WTC11 (cell line): ENCODE results near the gene ZBTB47. TPM values are rescaled to one million over a fixed set of nuclear protein-coding genes. Genes with fewer than 3 reads are reported as not detected.

Experiments
- ATAC-seq: fragments of 200-7000 bp; cut with Tn5 transposase; 2 replicates; pipeline ENCODE4 v1.10.0; 2021; ENCODE audit warnings: mild to moderate bottlenecking, moderate library complexity
- CTCF ChIA-PET: fragments of 300-600 bp; sonication (Branson Sonifier 250); formaldehyde crosslinking; loops from one replicate; lab custom pipeline; 2021; ENCODE audit warnings: antibody characterized with exemption; lab: Charles Lee
- POLR2A ChIA-PET: fragments of 350-600 bp; sonication (Branson Sonifier 250); formaldehyde crosslinking; loops from one replicate; lab custom pipeline; 2021; ENCODE audit warnings: antibody characterized with exemption; lab: Charles Lee
- DNase-seq: peaks from one replicate; pipeline ENCODE4 v3.0.0; 2021; ENCODE audit warnings: low spot score
- H3K27ac Mint-ChIP-seq: 2 replicates; pipeline ENCODE4 v1.8.0; 2021; ENCODE audit warnings: mixed read lengths
- H3K27me3 Mint-ChIP-seq: 2 replicates; pipeline ENCODE4 v1.8.0; 2021; ENCODE audit warnings: low read depth, mild to moderate bottlenecking, moderate library complexity, mixed read lengths
- H3K36me3 Mint-ChIP-seq: 2 replicates; pipeline ENCODE4 v1.8.0; 2021; ENCODE audit warnings: mixed read lengths
- H3K4me1 Mint-ChIP-seq: 2 replicates; pipeline ENCODE4 v1.8.0; 2022; ENCODE audit warnings: mixed read lengths
- H3K4me3 Mint-ChIP-seq: 2 replicates; pipeline ENCODE4 v1.8.0; 2021; ENCODE audit warnings: mild to moderate bottlenecking, moderate library complexity, mixed read lengths
- H3K9me3 Mint-ChIP-seq: 2 replicates; pipeline ENCODE4 v1.8.0; 2021; ENCODE audit warnings: mixed read lengths
- AFF4 ChIP-seq: sonication (generic); formaldehyde crosslinking; IDR thresholded peaks from 2 replicates; pipeline ENCODE4 v1.8.1; 2023; ENCODE audit warnings: mild to moderate bottlenecking, missing genetic modification reagents, borderline replicate concordance
- CREM ChIP-seq: sonication (generic); formaldehyde crosslinking; IDR thresholded peaks from 2 replicates; pipeline ENCODE4 v1.8.1; 2022; ENCODE audit warnings: mild to moderate bottlenecking, missing genetic modification reagents, moderate library complexity
- ELF4 ChIP-seq: sonication (generic); formaldehyde crosslinking; IDR thresholded peaks from 2 replicates; pipeline ENCODE4 v1.8.1; 2022; ENCODE audit warnings: low read depth, mild to moderate bottlenecking, moderate library complexity, missing genetic modification reagents
- EMX1 ChIP-seq: fragments of 250-450 bp; sonication (Bioruptor Pico); IDR thresholded peaks from 2 replicates; pipeline ENCODE4 v1.8.0; 2021; ENCODE audit warnings: mild to moderate bottlenecking
- FOXP4 ChIP-seq: sonication (generic); formaldehyde crosslinking; IDR thresholded peaks from 2 replicates; pipeline ENCODE4 v1.8.0; 2022; ENCODE audit warnings: mild to moderate bottlenecking, missing genetic modification reagents
- GRHL2 ChIP-seq: fragments of 250-450 bp; sonication (Bioruptor Pico); IDR thresholded peaks from 2 replicates; pipeline ENCODE4 v1.8.0; 2022; ENCODE audit warnings: mild to moderate bottlenecking, moderate library complexity; ENCODE audit not compliant: insufficient replicate concordance, severe bottlenecking
- HMGA2 ChIP-seq: fragments of 250-450 bp; sonication (Bioruptor Pico); IDR thresholded peaks from 2 replicates; pipeline ENCODE4 v1.4.0; 2021; ENCODE audit warnings: mild to moderate bottlenecking, moderate library complexity
- MYBL2 ChIP-seq: sonication (generic); formaldehyde crosslinking; IDR thresholded peaks from 2 replicates; pipeline ENCODE4 v1.8.1; 2023; ENCODE audit warnings: mild to moderate bottlenecking, moderate library complexity, missing genetic modification reagents
- NFYB ChIP-seq: sonication (generic); formaldehyde crosslinking; conservative IDR thresholded peaks from 2 replicates; pipeline ENCODE4 v1.8.0; 2022; ENCODE audit warnings: low read depth, missing genetic modification reagents
- NR1H2 ChIP-seq: sonication (generic); formaldehyde crosslinking; IDR thresholded peaks from 2 replicates; pipeline ENCODE4 v1.9.0; 2021; ENCODE audit warnings: mild to moderate bottlenecking, moderate library complexity, missing genetic modification reagents
- PRRX2 ChIP-seq: fragments of 250-450 bp; sonication (Bioruptor Pico); IDR thresholded peaks from 2 replicates; pipeline ENCODE4 v1.8.0; 2021; ENCODE audit warnings: mild to moderate bottlenecking
- SP1 ChIP-seq: sonication (generic); formaldehyde crosslinking; conservative IDR thresholded peaks from 2 replicates; pipeline ENCODE4 v1.8.1; 2022; ENCODE audit warnings: missing genetic modification reagents
- TEAD4 ChIP-seq: sonication (generic); formaldehyde crosslinking; IDR thresholded peaks from 2 replicates; pipeline ENCODE4 v1.8.0; 2022; ENCODE audit warnings: mild to moderate bottlenecking, missing genetic modification reagents
- ZNF263 ChIP-seq: sonication (generic); formaldehyde crosslinking; IDR thresholded peaks from 2 replicates; pipeline ENCODE4 v1.8.1; 2022; ENCODE audit warnings: low read depth, mild to moderate bottlenecking, moderate library complexity, missing genetic modification reagents
- ZNF317 ChIP-seq: sonication (generic); formaldehyde crosslinking; IDR thresholded peaks from 2 replicates; pipeline ENCODE4 v1.8.1; 2023; ENCODE audit warnings: low read depth, mild to moderate bottlenecking, moderate library complexity, missing genetic modification reagents, borderline replicate concordance
- total RNA-seq: library from RNA; stranded (reverse); gene quantifications from 3 replicates; pipeline ENCODE4 v1.2.3, GENCODE V29; 2021
- TF ChIP-seq, protein P1 (sequence below): sonication (generic); formaldehyde crosslinking; IDR thresholded peaks from 2 replicates; pipeline ENCODE4 v1.8.1; 2022; ENCODE audit warnings: low read depth, mild to moderate bottlenecking, moderate library complexity, missing genetic modification reagents, borderline replicate concordance
- TF ChIP-seq, protein P2 (sequence below): fragments of 200-600 bp; IDR thresholded peaks from 2 replicates; pipeline ENCODE4 v1.8.0; 2022; ENCODE audit warnings: antibody characterized with exemption

The ZBTB47 gene
- total RNA-seq, 1 experiment from 2014 or later: 5.2 TPM

- TF ChIP-seq, protein P1, sequence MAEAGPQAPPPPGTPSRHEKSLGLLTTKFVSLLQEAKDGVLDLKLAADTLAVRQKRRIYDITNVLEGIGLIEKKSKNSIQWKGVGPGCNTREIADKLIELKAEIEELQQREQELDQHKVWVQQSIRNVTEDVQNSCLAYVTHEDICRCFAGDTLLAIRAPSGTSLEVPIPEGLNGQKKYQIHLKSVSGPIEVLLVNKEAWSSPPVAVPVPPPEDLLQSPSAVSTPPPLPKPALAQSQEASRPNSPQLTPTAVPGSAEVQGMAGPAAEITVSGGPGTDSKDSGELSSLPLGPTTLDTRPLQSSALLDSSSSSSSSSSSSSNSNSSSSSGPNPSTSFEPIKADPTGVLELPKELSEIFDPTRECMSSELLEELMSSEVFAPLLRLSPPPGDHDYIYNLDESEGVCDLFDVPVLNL (CRISPR knock-in tag): no peak
- TF ChIP-seq ZNF263 (CRISPR knock-in tag): no peak
- TF ChIP-seq, all 79 proteins: peak for 0
Measured at GRCh38 chr3:42612217-42612616, 41.3 kb upstream of the ZBTB47 start (continued).

DNA sequence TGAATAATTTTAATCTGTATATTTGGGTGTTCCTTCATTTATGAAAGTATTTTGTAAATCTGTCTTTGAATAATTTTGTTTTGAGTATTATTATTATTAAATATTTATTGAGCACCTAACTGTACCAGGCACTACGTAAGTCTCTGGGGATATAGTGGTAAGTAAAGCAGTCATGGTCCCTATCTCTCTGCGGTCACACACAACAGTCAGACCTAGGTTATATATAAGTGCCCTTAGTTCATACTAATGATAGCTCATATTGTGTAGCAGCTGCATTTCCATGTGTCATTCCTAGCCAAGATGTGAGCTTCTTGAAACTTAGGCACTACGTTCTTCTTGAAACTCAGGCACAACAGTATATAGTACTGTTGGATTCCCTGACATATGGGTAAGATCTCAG lies 40.6 kb upstream of the ZBTB47 start:
- CTCF ChIA-PET: interaction anchor here (0.6 to 2.1 kb wide), 11 partner anchors 10 to 142 kb away, joined by 3 to 17 read pairs (median 5); partner anchors contain the start of genes NKTR, SEC22C and SS18L2
- DNase-seq: no peak
- Mint-ChIP-seq H3K4me1 (peaks cover 18% of the 10 kb centered on the region), H3K27me3 (no peaks in the 10 kb centered on the region)
- no peak for TF ChIP-seq MYBL2 (CRISPR knock-in tag)
- TF ChIP-seq ELF4 (CRISPR knock-in tag): no peak
- TF ChIP-seq NFYB: no peak
- no peak for TF ChIP-seq FOXP4 (CRISPR knock-in tag)
- TF ChIP-seq TEAD4: no peak
- TF ChIP-seq AFF4 (CRISPR knock-in tag): no peak
- no peak for TF ChIP-seq NR1H2
- no peak for TF ChIP-seq GRHL2 (CRISPR knock-in tag)
- no peak for TF ChIP-seq EMX1 (CRISPR knock-in tag)
- TF ChIP-seq PRRX2 (CRISPR knock-in tag): no peak
- no peak for TF ChIP-seq ZNF317 (CRISPR knock-in tag)
- no peak for TF ChIP-seq SP1 (CRISPR knock-in tag)
- TF ChIP-seq HMGA2 (CRISPR knock-in tag): no peak
- TF ChIP-seq, all 79 proteins: peak for 0
- ATAC-seq: no peak
- Mint-ChIP-seq H3K9me3 (no peaks in the 10 kb centered on the region), H3K4me3 (no peak overlapping the region), H3K36me3 (peaks cover 11% of the 10 kb centered on the region), H3K27ac (peak overlapping the region; percentile 17; the same call in 1 of the 2 replicates)
- POLR2A ChIA-PET: interaction anchor here (1.0 kb wide), 1 partner anchor 13 kb away, joined by 3 read pairs; the partner anchor contains the start of gene NKTR

GRCh38 chr3:42613462-42613861 lies 40.0 kb upstream of the ZBTB47 start:
- POLR2A ChIA-PET: interaction anchor here (1.0 kb wide), 1 partner anchor 13 kb away, joined by 3 read pairs; the partner anchor contains the start of gene NKTR
- peak; percentile 39; the same call in 1 of the 2 replicates for ATAC-seq
- Mint-ChIP-seq H3K36me3 (peaks cover 12% of the 10 kb centered on the region), H3K4me1 (peaks cover 18% of the 10 kb centered on the region)
- DNase-seq: no peak
- no peak for TF ChIP-seq CREM
- TF ChIP-seq, protein P2, sequence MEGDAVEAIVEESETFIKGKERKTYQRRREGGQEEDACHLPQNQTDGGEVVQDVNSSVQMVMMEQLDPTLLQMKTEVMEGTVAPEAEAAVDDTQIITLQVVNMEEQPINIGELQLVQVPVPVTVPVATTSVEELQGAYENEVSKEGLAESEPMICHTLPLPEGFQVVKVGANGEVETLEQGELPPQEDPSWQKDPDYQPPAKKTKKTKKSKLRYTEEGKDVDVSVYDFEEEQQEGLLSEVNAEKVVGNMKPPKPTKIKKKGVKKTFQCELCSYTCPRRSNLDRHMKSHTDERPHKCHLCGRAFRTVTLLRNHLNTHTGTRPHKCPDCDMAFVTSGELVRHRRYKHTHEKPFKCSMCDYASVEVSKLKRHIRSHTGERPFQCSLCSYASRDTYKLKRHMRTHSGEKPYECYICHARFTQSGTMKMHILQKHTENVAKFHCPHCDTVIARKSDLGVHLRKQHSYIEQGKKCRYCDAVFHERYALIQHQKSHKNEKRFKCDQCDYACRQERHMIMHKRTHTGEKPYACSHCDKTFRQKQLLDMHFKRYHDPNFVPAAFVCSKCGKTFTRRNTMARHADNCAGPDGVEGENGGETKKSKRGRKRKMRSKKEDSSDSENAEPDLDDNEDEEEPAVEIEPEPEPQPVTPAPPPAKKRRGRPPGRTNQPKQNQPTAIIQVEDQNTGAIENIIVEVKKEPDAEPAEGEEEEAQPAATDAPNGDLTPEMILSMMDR: 0 out of 2 replicates have a peak, but pooled peaks have one; percentile 15
- TF ChIP-seq, all 79 proteins: peak for 1
- CTCF ChIA-PET: interaction anchor here (0.6 to 2.1 kb wide), 15 partner anchors 10 to 142 kb away, joined by 3 to 17 read pairs (median 4); partner anchors contain the start of genes NKTR, SEC22C and SS18L2
- Mint-ChIP-seq H3K4me3 (no peak overlapping the region), H3K9me3 (no peaks in the 10 kb centered on the region), H3K27ac (peak overlapping the region; percentile 1; the same call in 1 of the 2 replicates), H3K27me3 (no peaks in the 10 kb centered on the region)
